DOHH2 (cell line): ENCODE measurements around the gene EEF2.
"Not testable (repeated sequence)": the region's sequence is repeated elsewhere in the genome, so short reads cannot be mapped to it uniquely, and the experiment has no call there.

ENCODE experiments used
- H3F3A ChIP-seq: fragments of 200-600 bp; sonication (generic), shearing (Covaris generic); 2 replicates; pipeline ENCODE4 v1.6.0; 2016; ENCODE audit warnings: antibody characterized with exemption, mild to moderate bottlenecking; ENCODE audit not compliant: control insufficient read depth, insufficient read depth
- H3K27ac ChIP-seq: fragments of 200-600 bp; sonication (generic); 2 replicates; pipeline ENCODE4 v1.5.1; 2014; ENCODE audit warnings: low read depth, mild to moderate bottlenecking, low read length, moderate library complexity
- H3K27me3 ChIP-seq: fragments of 200-600 bp; sonication (generic); 2 replicates; pipeline ENCODE4 v1.6.1; 2014; ENCODE audit warnings: mild to moderate bottlenecking, low read length, mixed read lengths; ENCODE audit not compliant: control insufficient read depth
- H3K36me3 ChIP-seq: fragments of 200-600 bp; sonication (generic); 2 replicates; pipeline ENCODE4 v1.6.1; 2014; ENCODE audit warnings: mild to moderate bottlenecking, low read length, moderate library complexity, mixed read lengths; ENCODE audit not compliant: control insufficient read depth
- H3K4me1 ChIP-seq: fragments of 200-600 bp; sonication (generic); 2 replicates; pipeline ENCODE4 v1.6.1; 2014; ENCODE audit warnings: mild to moderate bottlenecking, low read length, mixed read lengths; ENCODE audit not compliant: control insufficient read depth
- H3K4me2 ChIP-seq: fragments of 200-600 bp; sonication (generic); 2 replicates; pipeline ENCODE4 v1.6.0; 2014; ENCODE audit warnings: mild to moderate bottlenecking, low read length, moderate library complexity
- H3K4me3 ChIP-seq: fragments of 200-600 bp; sonication (generic); 2 replicates; pipeline ENCODE4 v1.5.1; 2014; ENCODE audit warnings: mild to moderate bottlenecking, low read length, mixed read lengths
- H3K79me2 ChIP-seq: fragments of 200-600 bp; sonication (generic); 2 replicates; pipeline ENCODE4 v1.6.1; 2014; ENCODE audit warnings: mild to moderate bottlenecking, low read length, mixed read lengths; ENCODE audit not compliant: control insufficient read depth
- H3K9me2 ChIP-seq: fragments of 200-600 bp; sonication (generic); replicated peaks from 2 replicates; pipeline ENCODE4 v1.6.1; 2014; ENCODE audit warnings: mild to moderate bottlenecking, low read length, mixed read lengths; ENCODE audit not compliant: control insufficient read depth
- H3K9me3 ChIP-seq: fragments of 200-600 bp; sonication (generic); 2 replicates; pipeline ENCODE4 v1.6.1; 2014; ENCODE audit warnings: antibody characterized with exemption, low read length, mixed read lengths; ENCODE audit not compliant: control insufficient read depth, insufficient read depth
- H4K20me1 ChIP-seq: fragments of 200-600 bp; sonication (generic); 2 replicates; pipeline ENCODE4 v1.6.0; 2014; ENCODE audit warnings: low read depth, mild to moderate bottlenecking, antibody characterized with exemption, low read length, moderate library complexity; ENCODE audit not compliant: control insufficient read depth, insufficient read depth
- EZH2phosphoT487 ChIP-seq: fragments of 200-600 bp; sonication (generic); IDR thresholded peaks from 2 replicates; pipeline ENCODE4 v1.6.1; 2017; ENCODE audit warnings: borderline replicate concordance, mild to moderate bottlenecking, antibody characterized with exemption, low read length, moderate library complexity, mixed read lengths
- TF ChIP-seq, protein P1 (sequence below): fragments of 200-600 bp; sonication (generic); IDR thresholded peaks from one replicate; pipeline ENCODE4 v1.5.1; 2014; ENCODE audit warnings: antibody characterized with exemption, mild to moderate bottlenecking, low read depth, low read length; ENCODE audit not compliant: poor library complexity, severe bottlenecking

The EEF2 gene

GRCh38 chr19:4013886-4014540 lies 28.8 kb upstream of the EEF2 start:
- Histone ChIP-seq H3K9me2 (no peaks in the 10 kb centered on the region), H3F3A (no peaks in the 10 kb centered on the region), H4K20me1 (peaks cover 4% of the 10 kb centered on the region; the same call in 1 of the 2 replicates), H3K27me3 (no peaks in the 10 kb centered on the region), H3K27ac (no peak overlapping the region), H3K9me3 (no peaks in the 10 kb centered on the region), H3K79me2 (peaks cover 73% of the 10 kb centered on the region), H3K4me1 (peaks cover 3% of the 10 kb centered on the region), H3K36me3 (peaks cover 28% of the 10 kb centered on the region), H3K4me3 (no peak overlapping the region), H3K4me2 (no peak overlapping the region)
- TF ChIP-seq, protein P1, sequence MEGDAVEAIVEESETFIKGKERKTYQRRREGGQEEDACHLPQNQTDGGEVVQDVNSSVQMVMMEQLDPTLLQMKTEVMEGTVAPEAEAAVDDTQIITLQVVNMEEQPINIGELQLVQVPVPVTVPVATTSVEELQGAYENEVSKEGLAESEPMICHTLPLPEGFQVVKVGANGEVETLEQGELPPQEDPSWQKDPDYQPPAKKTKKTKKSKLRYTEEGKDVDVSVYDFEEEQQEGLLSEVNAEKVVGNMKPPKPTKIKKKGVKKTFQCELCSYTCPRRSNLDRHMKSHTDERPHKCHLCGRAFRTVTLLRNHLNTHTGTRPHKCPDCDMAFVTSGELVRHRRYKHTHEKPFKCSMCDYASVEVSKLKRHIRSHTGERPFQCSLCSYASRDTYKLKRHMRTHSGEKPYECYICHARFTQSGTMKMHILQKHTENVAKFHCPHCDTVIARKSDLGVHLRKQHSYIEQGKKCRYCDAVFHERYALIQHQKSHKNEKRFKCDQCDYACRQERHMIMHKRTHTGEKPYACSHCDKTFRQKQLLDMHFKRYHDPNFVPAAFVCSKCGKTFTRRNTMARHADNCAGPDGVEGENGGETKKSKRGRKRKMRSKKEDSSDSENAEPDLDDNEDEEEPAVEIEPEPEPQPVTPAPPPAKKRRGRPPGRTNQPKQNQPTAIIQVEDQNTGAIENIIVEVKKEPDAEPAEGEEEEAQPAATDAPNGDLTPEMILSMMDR, result no peak
- TF ChIP-seq EZH2phosphoT487, result no peak

DNA sequence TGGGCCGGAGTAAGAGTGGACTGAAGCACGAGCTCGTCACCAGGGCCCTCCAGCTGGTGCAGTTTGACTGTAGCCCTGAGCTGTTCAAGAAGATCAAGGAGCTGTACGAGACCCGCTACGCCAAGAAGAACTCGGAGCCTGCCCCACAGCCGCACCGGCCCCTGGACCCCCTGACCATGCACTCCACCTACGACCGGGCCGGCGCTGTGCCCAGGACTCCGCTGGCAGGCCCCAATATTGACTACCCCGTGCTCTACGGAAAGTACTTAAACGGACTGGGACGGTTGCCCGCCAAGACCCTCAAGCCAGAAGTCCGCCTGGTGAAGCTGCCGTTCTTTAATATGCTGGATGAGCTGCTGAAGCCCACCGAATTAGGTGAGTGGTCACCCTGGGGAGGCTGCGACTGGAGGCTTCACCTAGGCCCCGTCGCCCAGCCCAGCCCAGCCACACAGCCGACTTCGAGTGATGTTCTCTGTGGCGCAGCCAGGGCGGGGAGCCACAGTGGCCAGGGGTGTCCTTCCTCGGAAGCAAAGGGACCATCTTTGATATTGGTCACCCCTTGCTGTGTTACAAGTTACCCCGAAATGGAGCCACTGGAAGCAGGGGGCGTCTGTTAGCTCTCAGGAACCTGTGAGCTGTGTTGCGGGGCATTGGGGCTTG lies 27.8 kb upstream of the EEF2 start:
- Histone ChIP-seq H3K36me3 (peaks cover 28% of the 10 kb centered on the region), H3K4me1 (peaks cover 11% of the 10 kb centered on the region), H3K4me2 (no peak overlapping the region), H3K27ac (no peak overlapping the region), H3K79me2 (peaks cover 73% of the 10 kb centered on the region), H3K9me2 (no peaks in the 10 kb centered on the region), H3K27me3 (no peaks in the 10 kb centered on the region), H4K20me1 (peaks cover 5% of the 10 kb centered on the region; the same call in 1 of the 2 replicates), H3K9me3 (no peaks in the 10 kb centered on the region), H3F3A (no peaks in the 10 kb centered on the region), H3K4me3 (no peak overlapping the region)
- TF ChIP-seq EZH2phosphoT487, result no peak
- TF ChIP-seq, protein P1, result no peak

- TF ChIP-seq EZH2phosphoT487, result no peak
- TF ChIP-seq, protein P1, result no peak
- Histone ChIP-seq H3K9me3 (no peaks in the 10 kb centered on the region), H3K27me3 (no peaks in the 10 kb centered on the region), H4K20me1 (peaks cover 5% of the 10 kb centered on the region; the same call in 1 of the 2 replicates), H3K27ac (no peak overlapping the region), H3K4me1 (peaks cover 11% of the 10 kb centered on the region), H3K36me3 (peaks cover 28% of the 10 kb centered on the region), H3K9me2 (no peaks in the 10 kb centered on the region), H3K79me2 (peaks cover 74% of the 10 kb centered on the region), H3K4me2 (no peak overlapping the region), H3F3A (no peaks in the 10 kb centered on the region), H3K4me3 (no peak overlapping the region)
Observed at GRCh38 chr19:4012092-4012974, 27.1 kb upstream of the EEF2 start.

- not testable (repeated sequence) for H3K27ac ChIP-seq, H3F3A ChIP-seq, H3K9me2 ChIP-seq, H3K9me3 ChIP-seq, H3K4me2 ChIP-seq, H3K27me3 ChIP-seq, H3K4me3 ChIP-seq, H4K20me1 ChIP-seq
- Histone ChIP-seq H3K4me1 (peaks cover 14% of the 10 kb centered on the region), H3K79me2 (peaks cover 71% of the 10 kb centered on the region), H3K36me3 (peaks cover 28% of the 10 kb centered on the region)
Observed at GRCh38 chr19:4011430-4011829, 26.2 kb upstream of the EEF2 start.
